Activated CD4-positive, alpha-beta T cell treated with anti-CD3 and anti-CD28 coated beads for 1 hour (primary cell): ENCODE data around the gene HMG20B.
"Not testable (repeated sequence)": the region's sequence is repeated elsewhere in the genome, so short reads cannot be mapped to it uniquely, and the experiment has no call there.

Source experiments
- DNase-seq: peaks from one replicate; pipeline ENCODE4 v3.0.0-alpha.2; 2020

Gene HMG20B

GRCh38 chr19:3572855-3573161 lies at the start of gene HMG20B:
Gene HMG20B (plus strand): TSS chr19:3572944. CDS start chr19:3573310, 366 bp downstream.
- no peak for DNase-seq

GRCh38 chr19:3523361-3524077 lies 49.2 kb upstream of the HMG20B start:
- no peak for DNase-seq

GRCh38 chr19:3524078-3524842 lies 48.5 kb upstream of the HMG20B start:
- no peak for DNase-seq

- no peak for DNase-seq
Observed at GRCh38 chr19:3524904-3525451, 47.8 kb upstream of the HMG20B start.

- no peak for DNase-seq
Observed at GRCh38 chr19:3526507-3527237, 46.1 kb upstream of the HMG20B start.

GRCh38 chr19:3527238-3527910 lies 45.4 kb upstream of the HMG20B start:
- DNase-seq: no peak

GRCh38 chr19:3528080-3528479 lies 44.7 kb upstream of the HMG20B start:
- DNase-seq: no peak

GRCh38 chr19:3528539-3529211 lies 44.1 kb upstream of the HMG20B start:
- no peak for DNase-seq

GRCh38 chr19:3529299-3529698 lies 43.4 kb upstream of the HMG20B start:
- DNase-seq: not testable (repeated sequence)

GRCh38 chr19:3530389-3530788 lies 42.4 kb upstream of the HMG20B start:
- DNase-seq: no peak

- no peak for DNase-seq
Observed at GRCh38 chr19:3531716-3532115, 41.0 kb upstream of the HMG20B start.

GRCh38 chr19:3532154-3532786 lies 40.5 kb upstream of the HMG20B start:
- DNase-seq: no peak

- DNase-seq: no peak
Observed at GRCh38 chr19:3533033-3533432, 39.7 kb upstream of the HMG20B start.

GRCh38 chr19:3533563-3534216 lies 39.1 kb upstream of the HMG20B start:
- no peak for DNase-seq

- no peak for DNase-seq
Observed at GRCh38 chr19:3534375-3535234, 38.1 kb upstream of the HMG20B start.

- no peak for DNase-seq
Observed at GRCh38 chr19:3535235-3535535, 37.6 kb upstream of the HMG20B start.

GRCh38 chr19:3535563-3535965 lies 37.2 kb upstream of the HMG20B start:
- DNase-seq: no peak

- no peak for DNase-seq
Observed at GRCh38 chr19:3535981-3536380, 36.8 kb upstream of the HMG20B start.

- DNase-seq: no peak
Observed at GRCh38 chr19:3536429-3537100, 36.2 kb upstream of the HMG20B start.

GRCh38 chr19:3537101-3537437 lies 35.7 kb upstream of the HMG20B start:
- DNase-seq: no peak
